Stimulated activated naive B cell treated with anti-CD40 and anti-IgM and Interleukin-4, amounts not matched to agents 10 μg/mL and 1 μg/mL and 100 μg/mL, for 72 hours (primary cell): Measurements from ENCODE around the gene BFSP1.

Experiments
- ATAC-seq, 2 donors: fragments of 150-1000 bp; cut with Tn5 transposase; replicated peaks; 2 replicates each; pipeline ENCODE4 v1.10.0; 2021; ENCODE audit warnings: moderate library complexity in 1 of 2
- DNase-seq: peaks from one replicate; pipeline ENCODE4 v3.0.0; 2021
- H3K27ac Mint-ChIP-seq: one replicate; pipeline ENCODE4 v1.8.0; 2022; ENCODE audit warnings: mild to moderate bottlenecking, mixed read lengths
- H3K27me3 Mint-ChIP-seq, 2 donors: one replicate each; pipeline ENCODE4 v1.8.0; 2022; ENCODE audit warnings: mixed read lengths in 2 of 2
- H3K36me3 Mint-ChIP-seq, 2 donors: one replicate each; pipeline ENCODE4 v1.8.0; 2022; ENCODE audit warnings: mixed read lengths in 2 of 2, mild to moderate bottlenecking in 1 of 2
- H3K4me1 Mint-ChIP-seq, 2 donors: one replicate each; pipeline ENCODE4 v1.8.0; 2022; ENCODE audit warnings: mixed read lengths in 2 of 2, mild to moderate bottlenecking in 1 of 2
- H3K4me3 Mint-ChIP-seq, 2 donors: one replicate each; pipeline ENCODE4 v1.8.0; 2022; ENCODE audit warnings: mild to moderate bottlenecking in 2 of 2, mixed read lengths in 2 of 2, moderate library complexity in 1 of 2
- H3K9me3 Mint-ChIP-seq, 2 donors: one replicate each; pipeline ENCODE4 v1.8.0; 2022; ENCODE audit warnings: mixed read lengths in 2 of 2, mild to moderate bottlenecking in 1 of 2

Gene BFSP1

DNA sequence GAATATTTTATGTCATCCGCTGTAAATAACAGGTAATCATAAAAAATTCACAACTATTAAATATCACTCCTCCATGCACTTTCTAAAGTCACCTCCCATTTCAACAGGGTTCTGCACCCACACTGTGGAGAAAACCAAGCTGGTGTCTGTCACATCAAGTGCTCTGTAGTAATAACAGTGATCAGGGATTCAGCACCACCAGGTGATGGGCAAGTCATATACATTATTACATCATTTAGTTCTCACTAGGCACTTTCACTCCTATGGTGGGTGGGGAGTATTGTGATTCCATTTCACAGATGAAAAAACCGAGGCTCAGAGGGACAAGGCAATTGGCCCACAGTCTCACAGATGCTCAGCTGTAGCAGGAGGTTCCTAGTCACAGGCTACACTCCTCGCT, 8.7 kb downstream of the BFSP1 start:
- DNase-seq (no peak), ATAC-seq (no peak)
- Mint-ChIP-seq H3K27me3 (peaks cover 9 to 21% of the 10 kb centered on the region in 2 donors), H3K36me3 (no peaks in the 10 kb centered on the region), H3K9me3 (no peaks in the 10 kb centered on the region), H3K4me3 (no peak overlapping the region), H3K4me1 (peaks cover 0 to 1% of the 10 kb centered on the region in 2 donors), H3K27ac (no peak overlapping the region)

DNA sequence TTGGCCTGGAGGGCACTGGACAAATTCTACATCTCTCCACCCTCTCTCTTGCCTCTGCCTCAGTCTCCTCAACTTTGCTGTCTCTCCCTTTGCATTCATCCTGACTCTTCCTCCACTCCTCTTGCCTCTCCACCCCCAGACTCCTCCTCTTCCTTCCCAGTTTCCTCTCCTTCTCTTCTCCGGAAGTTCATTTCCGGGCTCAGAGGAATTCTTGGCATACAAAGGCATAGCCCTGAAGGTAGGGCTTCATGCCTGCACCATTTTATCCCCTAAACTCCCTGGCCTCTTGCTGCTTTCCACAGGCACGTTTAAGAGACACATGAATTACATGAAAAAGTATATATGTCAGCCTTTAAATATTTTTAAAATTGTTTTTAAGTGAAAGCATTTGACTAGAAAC, 10.6 kb downstream of the BFSP1 start:
- ATAC-seq, result no peak

DNA sequence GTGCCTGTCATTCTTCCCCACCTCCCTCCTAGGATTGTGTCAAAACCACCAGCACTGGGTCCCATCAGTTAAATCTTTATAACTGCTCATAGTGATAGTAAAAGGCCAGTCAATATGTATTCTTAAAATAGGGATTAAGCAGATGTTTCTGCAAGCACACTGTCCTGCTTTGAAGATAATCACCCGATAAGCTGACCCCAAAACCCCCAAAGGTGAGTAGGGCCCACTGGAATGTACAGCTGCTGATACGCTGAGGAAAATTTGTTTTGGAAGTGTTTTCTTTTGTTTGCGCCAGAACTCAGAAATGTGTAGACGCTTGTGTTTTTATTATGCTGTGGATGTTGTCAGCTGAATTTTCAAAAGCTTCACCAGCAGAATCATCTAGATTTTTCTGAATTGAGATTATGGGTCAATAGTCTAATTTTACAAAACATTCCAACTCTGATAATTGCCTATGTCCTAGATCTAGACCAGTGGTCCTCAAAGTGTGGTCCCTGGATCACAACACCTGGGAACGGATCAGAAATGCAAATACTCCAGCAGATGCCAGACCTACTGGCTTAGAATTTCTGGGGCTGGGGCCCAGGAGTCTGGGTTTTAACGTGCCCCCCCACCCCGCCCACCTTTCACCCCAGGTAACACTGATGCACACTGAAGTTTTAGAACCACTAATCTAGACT, 11.4 kb downstream of the BFSP1 start:
- Mint-ChIP-seq H3K9me3 (no peaks in the 10 kb centered on the region), H3K27ac (no peak overlapping the region), H3K4me1 (no peaks in the 10 kb centered on the region), H3K36me3 (no peaks in the 10 kb centered on the region), H3K4me3 (no peak overlapping the region), H3K27me3 (peaks cover 9 to 31% of the 10 kb centered on the region in 2 donors)
- no peak for DNase-seq
- no peak for ATAC-seq

More for the DNA sequence above, 10.6 kb downstream of the BFSP1 start:
- DNase-seq, result no peak
- Mint-ChIP-seq H3K4me3 (no peak overlapping the region), H3K4me1 (no peaks in the 10 kb centered on the region), H3K9me3 (no peaks in the 10 kb centered on the region), H3K27me3 (peaks cover 10 to 31% of the 10 kb centered on the region in 2 donors), H3K36me3 (no peaks in the 10 kb centered on the region), H3K27ac (no peak overlapping the region)

DNA sequence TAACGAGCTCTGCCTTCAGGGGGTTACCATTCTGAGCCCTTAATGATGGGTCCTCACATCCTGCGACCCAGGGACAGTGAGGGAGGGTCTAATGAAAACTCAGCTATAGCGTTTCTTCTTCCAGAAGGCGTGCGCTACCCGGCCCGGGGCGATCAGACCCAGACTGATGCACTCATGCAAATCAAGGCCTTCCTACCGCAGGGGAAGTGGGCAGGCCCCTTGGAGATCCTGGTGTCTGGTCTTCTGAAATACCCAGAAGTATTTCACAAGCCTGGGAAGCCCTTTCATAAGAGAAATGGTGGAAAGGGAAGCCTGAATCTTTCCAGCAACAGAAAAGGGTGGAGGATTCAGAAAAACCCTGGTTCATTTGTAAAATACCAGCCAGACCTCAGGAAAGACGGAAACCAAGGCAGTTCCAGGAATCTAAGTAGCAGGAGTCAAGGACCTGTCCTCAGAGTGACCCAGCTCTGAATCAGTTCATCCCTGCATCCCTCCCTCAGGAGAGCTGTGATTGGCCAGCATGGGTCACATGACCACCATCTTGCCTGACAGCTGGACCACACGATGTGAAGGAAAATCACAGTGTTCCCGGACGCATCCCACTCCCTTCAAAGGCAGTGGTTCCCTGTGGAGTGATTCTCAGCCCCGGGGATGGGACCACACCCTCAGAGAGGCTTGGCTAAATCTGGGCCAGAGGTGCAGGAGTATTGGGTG, 12.7 kb downstream of the BFSP1 start:
- H3K4me3 Mint-ChIP-seq, result no peak overlapping the region
- no peak overlapping the region for H3K27ac Mint-ChIP-seq
- H3K9me3 Mint-ChIP-seq, result no peaks in the 10 kb centered on the region
- H3K36me3 Mint-ChIP-seq, result no peaks in the 10 kb centered on the region
- DNase-seq (no peak), ATAC-seq (no peak)
- H3K27me3 Mint-ChIP-seq, result peaks cover 11 to 36% of the 10 kb centered on the region in 2 donors
- no peaks in the 10 kb centered on the region for H3K4me1 Mint-ChIP-seq

DNA sequence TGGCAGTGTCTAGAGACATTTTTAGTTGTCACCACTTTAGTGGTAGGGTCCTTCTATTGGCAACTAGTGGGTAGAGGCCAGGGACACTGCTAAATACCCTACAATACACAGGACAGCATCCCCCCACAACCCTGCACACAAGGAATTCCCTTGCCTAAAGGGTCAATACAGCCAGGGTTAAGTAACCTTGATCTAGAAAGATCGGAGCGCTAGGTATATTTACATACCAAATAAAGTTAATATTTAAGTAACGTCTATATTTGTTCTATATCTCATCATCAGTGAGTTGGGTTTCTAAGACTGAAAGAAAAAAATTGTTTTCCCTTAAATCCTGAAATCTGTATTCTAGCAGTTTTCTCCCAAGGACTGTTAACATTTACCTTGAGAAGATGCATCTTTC, 16.1 kb downstream of the BFSP1 start:
- Mint-ChIP-seq H3K27me3 (peaks cover 11 to 37% of the 10 kb centered on the region in 2 donors), H3K27ac (no peak overlapping the region), H3K4me1 (no peaks in the 10 kb centered on the region), H3K36me3 (no peaks in the 10 kb centered on the region), H3K9me3 (no peaks in the 10 kb centered on the region), H3K4me3 (no peak overlapping the region)
- no peak for DNase-seq
- ATAC-seq, result no peak

DNA sequence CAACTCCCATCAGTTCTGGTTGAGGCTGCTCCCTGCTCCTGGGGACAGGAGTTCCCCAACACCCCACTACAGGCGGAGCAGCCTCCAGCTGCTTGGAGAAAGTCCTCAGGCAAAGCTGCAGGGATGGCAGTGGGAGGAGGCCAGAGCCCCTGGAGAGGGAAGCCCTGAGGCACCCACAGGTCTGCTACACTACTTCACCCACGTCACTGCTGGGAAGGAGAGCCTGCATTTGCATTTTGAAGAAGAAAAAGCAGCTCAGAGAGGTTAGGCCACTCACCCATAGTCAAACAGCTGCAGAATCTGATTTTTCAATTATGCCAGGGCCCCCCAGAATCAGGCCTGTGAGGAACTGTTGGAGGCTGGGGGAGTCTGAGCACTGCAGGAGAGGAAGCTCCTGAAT, 17.2 kb downstream of the BFSP1 start:
- H3K36me3 Mint-ChIP-seq, result no peaks in the 10 kb centered on the region
- H3K27ac Mint-ChIP-seq, result no peak overlapping the region
- DNase-seq (no peak), ATAC-seq (no peak)
- no peaks in the 10 kb centered on the region for H3K4me1 Mint-ChIP-seq
- peaks cover 11 to 37% of the 10 kb centered on the region in 2 donors for H3K27me3 Mint-ChIP-seq
- no peaks in the 10 kb centered on the region for H3K9me3 Mint-ChIP-seq
- H3K4me3 Mint-ChIP-seq, result no peak overlapping the region

DNA sequence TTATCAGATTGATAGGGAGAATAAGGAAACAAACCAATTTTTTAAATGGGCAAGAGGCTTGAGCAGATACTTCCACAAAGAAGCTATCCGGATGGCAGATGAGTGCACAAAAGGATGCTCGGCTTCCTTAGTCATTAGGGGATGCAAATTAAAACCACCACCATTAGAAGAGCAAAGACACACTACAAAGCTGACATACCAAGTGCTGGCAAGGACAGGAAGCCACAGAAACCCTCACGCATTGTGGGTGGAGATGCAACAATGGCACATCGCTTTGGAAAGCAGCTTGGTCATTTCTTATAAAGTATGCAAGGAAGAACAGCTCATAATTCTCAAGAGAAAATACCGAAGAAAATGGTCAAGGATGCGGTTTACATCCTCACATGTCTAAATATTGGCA, 19.8 kb downstream of the BFSP1 start:
- Mint-ChIP-seq H3K27me3 (peaks cover 15 to 20% of the 10 kb centered on the region in 2 donors), H3K4me3 (no peak overlapping the region), H3K36me3 (no peaks in the 10 kb centered on the region), H3K4me1 (no peaks in the 10 kb centered on the region), H3K9me3 (no peaks in the 10 kb centered on the region), H3K27ac (no peak overlapping the region)
- no peak for ATAC-seq
- DNase-seq, result no peak

DNA sequence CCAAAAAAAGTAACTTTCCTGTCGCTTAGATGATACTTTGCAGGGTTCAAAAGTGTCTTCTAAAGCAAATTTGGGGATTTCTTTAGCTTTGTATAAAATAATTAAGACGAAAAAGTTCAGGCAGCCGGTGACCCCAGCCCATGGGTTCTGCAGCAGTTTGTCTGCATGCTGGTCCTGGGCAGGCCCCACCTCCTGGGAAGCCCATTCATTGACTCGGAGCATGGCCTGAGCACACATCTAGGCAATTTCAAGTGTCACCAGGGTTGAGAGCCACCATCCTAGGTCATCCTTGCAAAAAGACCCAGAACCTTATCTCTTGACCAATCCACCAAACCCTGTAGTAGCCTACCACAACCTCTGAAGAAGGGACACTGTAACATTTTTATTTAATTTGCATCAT, 20.6 kb downstream of the BFSP1 start:
- Mint-ChIP-seq H3K4me1 (peaks cover 1 to 6% of the 10 kb centered on the region in 2 donors), H3K9me3 (no peaks in the 10 kb centered on the region), H3K27me3 (peaks cover 11 to 15% of the 10 kb centered on the region in 2 donors), H3K4me3 (no peak overlapping the region), H3K27ac (no peak overlapping the region), H3K36me3 (no peaks in the 10 kb centered on the region)
- ATAC-seq, result no peak
- no peak for DNase-seq

DNA sequence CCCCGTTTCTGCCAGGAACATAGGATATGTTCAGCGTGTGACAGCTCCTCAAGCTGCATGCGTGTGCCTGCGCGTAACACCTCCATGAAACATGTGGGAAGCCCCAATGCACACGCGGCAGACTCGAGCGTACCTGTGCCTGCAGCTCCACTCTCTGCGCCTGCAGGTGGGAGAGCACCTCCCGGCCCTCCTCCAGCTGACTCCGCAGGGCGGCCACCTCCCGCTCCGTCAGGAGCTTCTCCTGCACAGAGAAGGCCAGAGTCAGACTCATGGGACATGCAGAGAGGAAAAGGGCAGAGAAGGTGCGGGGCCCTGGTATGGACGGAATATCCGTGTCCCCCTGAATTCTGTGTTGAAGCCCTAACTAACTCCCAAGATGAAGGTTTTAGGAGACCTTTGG, 22.4 kb downstream of the BFSP1 start:
- no peaks in the 10 kb centered on the region for H3K36me3 Mint-ChIP-seq
- DNase-seq (no peak), ATAC-seq (no peak)
- H3K4me1 Mint-ChIP-seq, result peaks cover 8 to 21% of the 10 kb centered on the region in 2 donors
- no peaks in the 10 kb centered on the region for H3K9me3 Mint-ChIP-seq
- H3K4me3 Mint-ChIP-seq, result no peak overlapping the region
- peaks cover 8 to 11% of the 10 kb centered on the region in 2 donors for H3K27me3 Mint-ChIP-seq
- no peak overlapping the region for H3K27ac Mint-ChIP-seq

DNA sequence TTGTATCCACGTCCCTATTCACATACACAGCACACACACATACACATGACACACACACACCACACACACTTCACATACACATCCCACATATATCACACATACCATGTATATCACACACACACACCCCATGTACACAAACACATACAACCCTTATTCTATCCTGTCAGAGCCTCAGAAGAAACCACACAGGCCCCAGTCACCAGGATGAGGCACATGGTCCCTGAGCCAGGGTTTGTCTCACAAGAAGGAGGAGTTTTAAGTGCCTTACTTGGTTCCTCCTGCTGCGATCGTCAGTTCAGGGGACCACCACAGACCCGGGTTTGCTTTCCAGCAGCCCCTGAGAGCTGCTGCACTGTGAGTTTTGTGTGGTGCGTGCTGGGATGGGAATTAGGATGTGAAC, 23.6 kb downstream of the BFSP1 start:
- no peak overlapping the region for H3K4me3 Mint-ChIP-seq
- H3K36me3 Mint-ChIP-seq, result no peaks in the 10 kb centered on the region
- no peak for DNase-seq
- peaks cover under 1 to 4% of the 10 kb centered on the region in 2 donors for H3K27me3 Mint-ChIP-seq
- no peaks in the 10 kb centered on the region for H3K9me3 Mint-ChIP-seq
- H3K27ac Mint-ChIP-seq, result no peak overlapping the region
- peaks cover 8 to 21% of the 10 kb centered on the region in 2 donors for H3K4me1 Mint-ChIP-seq
- ATAC-seq, result no peak

DNA sequence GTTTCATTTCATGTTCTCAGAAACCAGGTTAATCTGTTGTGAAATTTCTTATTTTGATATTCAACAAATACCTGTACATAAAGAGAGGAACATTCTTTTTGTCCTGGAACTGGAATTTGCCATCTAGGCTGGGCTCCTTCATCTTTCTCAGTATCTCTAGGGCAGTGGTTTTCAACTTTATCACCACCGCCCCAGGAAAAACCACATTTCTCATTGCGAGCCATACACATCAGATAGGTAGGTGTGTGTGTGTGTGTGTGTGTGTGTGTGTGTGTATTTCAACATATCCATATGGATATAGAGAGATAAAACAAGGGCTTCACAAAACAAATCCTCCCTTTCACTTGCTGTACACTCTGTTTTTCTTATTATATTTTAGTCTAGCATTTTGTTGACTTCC, 24.1 kb downstream of the BFSP1 start:
- Mint-ChIP-seq H3K9me3 (no peaks in the 10 kb centered on the region), H3K4me3 (no peak overlapping the region), H3K27ac (no peak overlapping the region), H3K36me3 (no peaks in the 10 kb centered on the region), H3K27me3 (peaks cover 6 to 7% of the 10 kb centered on the region in 2 donors), H3K4me1 (peaks cover 8 to 21% of the 10 kb centered on the region in 2 donors)
- DNase-seq, result no peak
- ATAC-seq, result no peak

DNA sequence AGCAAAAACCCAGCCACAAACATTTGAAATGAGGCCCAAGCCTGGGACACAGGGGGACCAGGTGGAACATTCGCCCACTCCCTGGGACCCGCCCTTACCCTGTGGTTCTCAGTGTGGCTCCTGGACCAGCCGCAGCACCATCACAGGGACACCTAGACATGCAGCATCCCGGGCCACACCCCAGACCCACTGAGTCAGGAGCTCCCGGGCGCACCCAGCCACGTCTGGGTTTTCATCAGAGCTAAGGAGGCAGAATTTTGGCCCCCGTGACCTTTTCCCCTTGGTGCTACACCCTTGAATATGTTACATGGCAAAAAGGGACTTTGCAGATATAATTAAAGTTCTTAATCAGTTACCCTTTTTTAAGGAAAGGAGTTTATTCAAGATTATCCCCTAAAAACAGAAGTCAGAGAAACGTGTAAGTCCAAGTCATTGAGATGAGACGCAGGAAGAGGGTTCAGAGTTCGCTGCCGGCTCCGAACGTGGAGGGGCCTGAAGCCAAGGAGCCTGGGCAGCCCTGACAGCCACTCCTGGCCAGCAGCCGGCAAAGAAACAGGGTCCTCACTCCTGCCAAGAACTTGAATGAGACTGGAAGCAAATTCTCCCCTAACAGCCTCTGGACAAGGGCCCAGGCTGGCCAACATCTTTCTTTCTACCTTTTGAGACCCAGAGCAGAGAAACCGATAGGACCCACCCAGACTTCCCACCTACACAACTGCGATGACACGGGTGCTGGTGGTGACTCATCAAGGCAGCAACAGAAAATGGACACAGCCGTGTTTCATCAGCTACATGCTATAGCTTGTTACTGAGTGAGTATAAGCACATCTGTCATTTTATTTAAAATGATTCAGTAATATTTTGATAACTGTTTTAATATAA, 25.3 kb downstream of the BFSP1 start:
- H3K36me3 Mint-ChIP-seq, result no peaks in the 10 kb centered on the region
- ATAC-seq (peak in 1 of 2 donors; percentile 60), DNase-seq (no peak)
- H3K27me3 Mint-ChIP-seq, result peaks cover 16 to 18% of the 10 kb centered on the region in 2 donors
- H3K4me1 Mint-ChIP-seq, result peaks cover 8 to 21% of the 10 kb centered on the region in 2 donors
- peak overlapping the region; percentile 91 for H3K4me3 Mint-ChIP-seq
- no peaks in the 10 kb centered on the region for H3K9me3 Mint-ChIP-seq
- peak overlapping the region; percentile 89 for H3K27ac Mint-ChIP-seq

DNA sequence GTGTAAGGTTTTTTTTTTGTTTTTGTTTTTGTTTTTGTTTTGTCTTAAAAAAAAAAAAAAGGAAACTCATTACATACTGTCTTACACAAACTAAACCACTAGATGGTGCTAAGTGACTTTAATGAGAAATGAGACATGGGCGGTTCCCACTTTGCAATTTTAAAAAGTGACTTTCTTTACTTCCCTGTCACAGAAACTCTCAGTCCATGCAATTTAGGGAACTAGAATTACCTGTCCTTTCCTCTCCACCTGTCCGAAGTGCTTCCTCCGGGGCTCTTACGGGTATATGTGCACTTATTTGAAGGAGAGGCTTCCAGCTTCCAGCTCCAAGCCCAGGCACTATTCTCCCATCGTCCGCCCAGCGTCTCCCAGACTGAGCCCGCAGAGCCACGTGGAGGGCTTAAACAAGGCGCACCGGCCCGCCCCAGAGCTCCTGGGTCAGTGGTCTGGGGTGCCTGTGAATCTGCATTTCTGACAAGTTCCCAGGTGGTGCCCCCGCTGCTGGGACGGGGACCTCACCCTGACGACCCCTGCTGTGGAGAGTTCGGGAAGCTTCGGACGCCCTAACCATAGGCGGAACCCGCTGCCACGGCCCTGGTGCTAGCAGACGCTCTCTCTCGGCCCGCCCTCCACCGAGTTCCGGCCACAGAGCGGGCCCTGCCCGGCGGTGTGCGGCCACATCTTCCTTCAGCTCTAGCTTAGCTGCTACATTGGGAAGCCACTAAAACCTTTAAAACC, 26.1 kb downstream of the BFSP1 start:
- H3K36me3 Mint-ChIP-seq, result no peaks in the 10 kb centered on the region
- H3K27ac Mint-ChIP-seq, result peak overlapping the region; percentile 89
- peak; percentile 40 for DNase-seq
- H3K4me1 Mint-ChIP-seq, result peaks cover 8 to 21% of the 10 kb centered on the region in 2 donors
- H3K4me3 Mint-ChIP-seq, result peak overlapping the region; percentile 91
- H3K27me3 Mint-ChIP-seq, result peaks cover 16 to 19% of the 10 kb centered on the region in 2 donors
- no peaks in the 10 kb centered on the region for H3K9me3 Mint-ChIP-seq
- peak; percentile 79 to 81 for ATAC-seq
